Breast epithelium (tissue), 3 donors: ENCODE measurements around the gene ARHGAP8.

Experiments
- POLR2A ChIP-seq: fragments of 450-650 bp; IDR thresholded peaks from one replicate; pipeline ENCODE4 v1.6.1; 2016; ENCODE audit warnings: antibody characterized with exemption, mild to moderate bottlenecking, moderate library complexity
- POLR2AphosphoS5 ChIP-seq, 3 donors: sonication (generic); formaldehyde crosslinking; IDR thresholded peaks; one replicate each; pipeline ENCODE4 v1.6.1; 2017; ENCODE audit warnings: antibody characterized with exemption in 3 of 3
- TF ChIP-seq, protein P1 (sequence below), 3 donors: fragments of 450-650 bp; IDR thresholded peaks; one replicate each; pipeline ENCODE4 v1.5.1; 2016 to 2017; ENCODE audit warnings: antibody characterized with exemption in 3 of 3, mild to moderate bottlenecking in 3 of 3, moderate library complexity in 3 of 3

DNA sequence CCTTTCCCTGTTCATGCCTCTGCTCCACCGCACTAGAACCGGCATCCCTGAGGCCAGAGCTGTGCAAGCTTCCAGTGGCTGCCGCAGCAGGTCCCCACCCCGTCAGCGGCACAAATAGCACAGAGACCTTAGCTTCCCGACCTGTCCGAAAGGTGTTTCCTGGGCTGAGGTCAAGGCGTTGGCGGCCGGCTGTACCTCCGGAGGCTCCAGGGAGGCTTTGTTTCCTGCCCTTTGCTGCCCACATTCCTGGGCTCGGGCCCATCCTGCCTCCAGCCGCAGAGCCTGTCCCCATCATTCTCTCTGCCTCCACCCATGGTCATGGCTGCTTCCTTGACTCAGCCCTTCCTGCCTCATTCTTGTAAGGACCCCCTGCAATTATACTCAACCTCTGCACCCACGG lies 31.2 kb downstream of the ARHGAP8 start:
- TF ChIP-seq POLR2A, result no peak
- TF ChIP-seq, protein P1, sequence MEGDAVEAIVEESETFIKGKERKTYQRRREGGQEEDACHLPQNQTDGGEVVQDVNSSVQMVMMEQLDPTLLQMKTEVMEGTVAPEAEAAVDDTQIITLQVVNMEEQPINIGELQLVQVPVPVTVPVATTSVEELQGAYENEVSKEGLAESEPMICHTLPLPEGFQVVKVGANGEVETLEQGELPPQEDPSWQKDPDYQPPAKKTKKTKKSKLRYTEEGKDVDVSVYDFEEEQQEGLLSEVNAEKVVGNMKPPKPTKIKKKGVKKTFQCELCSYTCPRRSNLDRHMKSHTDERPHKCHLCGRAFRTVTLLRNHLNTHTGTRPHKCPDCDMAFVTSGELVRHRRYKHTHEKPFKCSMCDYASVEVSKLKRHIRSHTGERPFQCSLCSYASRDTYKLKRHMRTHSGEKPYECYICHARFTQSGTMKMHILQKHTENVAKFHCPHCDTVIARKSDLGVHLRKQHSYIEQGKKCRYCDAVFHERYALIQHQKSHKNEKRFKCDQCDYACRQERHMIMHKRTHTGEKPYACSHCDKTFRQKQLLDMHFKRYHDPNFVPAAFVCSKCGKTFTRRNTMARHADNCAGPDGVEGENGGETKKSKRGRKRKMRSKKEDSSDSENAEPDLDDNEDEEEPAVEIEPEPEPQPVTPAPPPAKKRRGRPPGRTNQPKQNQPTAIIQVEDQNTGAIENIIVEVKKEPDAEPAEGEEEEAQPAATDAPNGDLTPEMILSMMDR (IDR thresholded peaks at IDR 0.05), result no peak
- no peak for TF ChIP-seq POLR2AphosphoS5 (IDR thresholded peaks at IDR 0.05)
